Nephron (organoid): Measurements from ENCODE around the gene CD300LB.

ENCODE experiments used
- H3K27ac Mint-ChIP-seq, 3 experiments: 2 replicates each; pipeline ENCODE4 v1.8.0; 2020; ENCODE audit warnings: mixed read lengths in 3 of 3, mild to moderate bottlenecking in 2 of 3, moderate library complexity in 1 of 3
- H3K27me3 Mint-ChIP-seq: 2 replicates; pipeline ENCODE4 v1.8.0; 2021; ENCODE audit warnings: low read depth, mild to moderate bottlenecking, moderate library complexity, mixed read lengths
- H3K36me3 Mint-ChIP-seq: 2 replicates; pipeline ENCODE4 v1.8.0; 2020; ENCODE audit warnings: low read depth, mixed read lengths
- H3K4me1 Mint-ChIP-seq: 2 replicates; pipeline ENCODE4 v1.8.0; 2020; ENCODE audit warnings: mixed read lengths
- H3K4me3 Mint-ChIP-seq, 3 experiments: 2 replicates each; pipeline ENCODE4 v1.8.0; 2020; ENCODE audit warnings: mild to moderate bottlenecking in 3 of 3, mixed read lengths in 3 of 3, moderate library complexity in 2 of 3
- H3K9me3 Mint-ChIP-seq: 2 replicates; pipeline ENCODE4 v1.8.0; 2020; ENCODE audit warnings: mixed read lengths
- CTCF ChIP-seq, 3 experiments: fragments of 200-600 bp; sonication (generic); IDR thresholded peaks; one replicate each; pipeline ENCODE4 v1.5.0; 2021; ENCODE audit warnings: antibody characterized with exemption in 3 of 3; ENCODE audit not compliant: unreplicated experiment in 3 of 3

CD300LB gene

DNA sequence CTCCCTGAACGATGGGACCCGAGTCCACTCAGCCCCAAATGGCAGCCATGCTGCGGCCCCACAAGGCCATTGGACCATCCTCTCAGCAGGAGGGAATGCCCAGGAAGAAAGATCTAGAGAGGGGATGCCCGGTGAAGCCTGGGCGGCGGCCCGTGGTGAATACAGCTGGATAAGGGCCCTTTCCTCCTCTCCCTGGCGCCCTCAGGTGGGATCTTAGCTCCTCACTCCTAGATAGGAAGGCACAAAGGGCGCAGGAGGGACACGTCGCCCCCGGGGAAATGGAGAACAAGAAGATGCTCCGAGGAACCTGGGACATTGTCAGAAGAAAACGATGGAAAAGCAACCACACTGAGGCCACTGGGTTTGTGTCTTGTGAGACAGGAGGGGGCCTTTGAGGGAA, 12.1 kb upstream of the CD300LB start:
- Mint-ChIP-seq H3K36me3 (no peaks in the 10 kb centered on the region), H3K27me3 (peaks cover 29% of the 10 kb centered on the region), H3K4me3 (no peak overlapping the region), H3K4me1 (no peaks in the 10 kb centered on the region), H3K9me3 (no peaks in the 10 kb centered on the region), H3K27ac (no peak overlapping the region)
- no peak for TF ChIP-seq CTCF (IDR thresholded peaks at IDR 0.05; ENCODE audit: unreplicated experiment in 3 of 3)

GRCh38 chr17:74542727-74543383, 11.6 kb upstream of the CD300LB start:
- Mint-ChIP-seq H3K9me3 (no peaks in the 10 kb centered on the region), H3K27me3 (peaks cover 33% of the 10 kb centered on the region), H3K4me3 (no peak overlapping the region), H3K27ac (no peak overlapping the region), H3K4me1 (no peaks in the 10 kb centered on the region), H3K36me3 (no peaks in the 10 kb centered on the region)
- TF ChIP-seq CTCF (IDR thresholded peaks at IDR 0.05; ENCODE audit: unreplicated experiment in 3 of 3) = no peak

GRCh38 chr17:74542166-74542565, 10.9 kb upstream of the CD300LB start:
- Mint-ChIP-seq H3K9me3 (no peaks in the 10 kb centered on the region), H3K27ac (no peak overlapping the region), H3K4me1 (no peaks in the 10 kb centered on the region), H3K36me3 (no peaks in the 10 kb centered on the region), H3K4me3 (no peak overlapping the region), H3K27me3 (peaks cover 40% of the 10 kb centered on the region)
- TF ChIP-seq CTCF (IDR thresholded peaks at IDR 0.05; ENCODE audit: unreplicated experiment in 3 of 3) = no peak

DNA sequence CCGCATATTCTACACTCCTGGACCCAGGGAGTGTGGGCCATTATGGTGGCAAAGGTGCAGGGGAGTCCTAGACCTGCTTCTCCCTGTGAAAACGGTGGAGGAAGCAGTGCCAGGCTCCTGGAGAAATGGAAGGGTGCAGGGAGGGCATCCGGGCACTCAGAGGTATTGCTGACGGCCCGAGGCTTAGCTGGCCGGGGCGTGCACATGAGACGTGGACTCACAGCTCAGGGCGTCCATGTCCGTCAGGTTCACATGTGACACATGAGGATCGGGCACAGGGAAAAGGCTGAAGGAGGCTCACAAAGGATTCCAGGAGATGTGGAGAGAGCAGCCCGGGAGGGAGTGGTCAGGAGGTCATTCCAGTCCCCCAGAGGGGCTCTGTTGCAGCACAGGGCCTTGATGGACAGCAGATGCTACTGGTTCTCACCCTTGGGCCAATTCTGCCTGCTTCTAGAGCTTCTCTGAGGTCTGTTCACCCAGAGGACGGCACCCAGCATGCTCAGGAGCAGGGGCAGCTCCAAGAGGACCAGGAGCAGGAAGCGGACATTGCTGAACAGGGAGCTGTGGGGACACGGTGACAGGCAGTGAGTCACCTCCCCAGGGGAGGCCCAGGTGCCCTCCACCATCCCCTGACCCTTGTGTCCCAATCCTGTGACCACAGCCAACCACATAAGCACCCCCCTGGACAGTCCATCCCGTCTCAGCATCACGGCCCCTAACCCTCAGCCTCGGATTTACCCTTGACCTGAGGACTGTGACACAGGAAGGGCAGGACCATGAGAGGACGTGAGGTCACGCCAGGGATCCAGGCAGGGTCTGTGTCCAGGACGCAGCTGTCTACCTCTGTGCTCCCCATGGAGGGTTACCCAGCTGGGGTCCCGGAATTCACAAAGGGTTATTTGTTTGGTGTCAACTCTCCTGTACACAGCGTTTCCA, 10.2 kb upstream of the CD300LB start:
- Mint-ChIP-seq H3K4me1 (no peaks in the 10 kb centered on the region), H3K27me3 (peaks cover 46% of the 10 kb centered on the region), H3K36me3 (no peaks in the 10 kb centered on the region), H3K9me3 (no peaks in the 10 kb centered on the region), H3K4me3 (no peak overlapping the region), H3K27ac (no peak overlapping the region)
- no peak for TF ChIP-seq CTCF (IDR thresholded peaks at IDR 0.05; ENCODE audit: unreplicated experiment in 3 of 3)

GRCh38 chr17:74539281-74539820, 8.1 kb upstream of the CD300LB start:
- Mint-ChIP-seq H3K4me1 (no peaks in the 10 kb centered on the region), H3K36me3 (no peaks in the 10 kb centered on the region), H3K27me3 (peaks cover 38% of the 10 kb centered on the region), H3K4me3 (no peak overlapping the region), H3K27ac (no peak overlapping the region), H3K9me3 (peaks cover 4% of the 10 kb centered on the region)
- TF ChIP-seq CTCF (IDR thresholded peaks at IDR 0.05; ENCODE audit: unreplicated experiment in 3 of 3) = no peak
